Heart left ventricle (tissue), 16 donors: ENCODE results near the gene SEC14L1. TPM values are rescaled to one million over a fixed set of nuclear protein-coding genes. Genes with fewer than 3 reads are reported as not detected.

Source experiments
- ATAC-seq, 4 donors: fragments of 200-7000 bp; cut with Tn5 transposase; one replicate each; pipeline ENCODE4 v1.9.1; 2020 to 2022; ENCODE audit warnings: moderate library complexity in 4 of 4, mild to moderate bottlenecking in 3 of 4, moderate number of reproducible peaks in 1 of 4
- DNase-seq, 5 donors: peaks; one replicate each; pipeline ENCODE4 v3.0.0-alpha.2; 2020
- H3K27ac ChIP-seq, 12 donors: fragments of 200-600 bp; sonication (generic) in 4 of 12; one replicate each; pipeline versions ENCODE4 v1.5.0 to v1.8.0; 2016 to 2022; ENCODE audit warnings: mild to moderate bottlenecking in 2 of 12
- H3K27me3 ChIP-seq, 9 donors: fragments of 200-600 bp; sonication (generic) in 2 of 9; one replicate each; pipeline versions ENCODE4 v1.5.1 to v1.8.0; 2016 to 2022; ENCODE audit warnings: mild to moderate bottlenecking in 3 of 9
- H3K36me3 ChIP-seq, 9 donors: fragments of 200-600 bp; sonication (generic) in 2 of 9; one replicate each; pipeline versions ENCODE4 v1.5.0 to v1.8.0; 2018 to 2022; ENCODE audit warnings: mild to moderate bottlenecking in 2 of 9
- H3K4me1 ChIP-seq, 12 donors: fragments of 200-600 bp; sonication (generic) in 4 of 12; one replicate each; pipeline versions ENCODE4 v1.5.0 to v1.8.0; 2016 to 2022; ENCODE audit warnings: mild to moderate bottlenecking in 3 of 12
- H3K4me3 ChIP-seq, 12 donors: fragments of 200-600 bp; sonication (generic) in 4 of 12; one replicate each; pipeline versions ENCODE4 v1.5.0 to v1.8.0; 2017 to 2022; ENCODE audit warnings: mild to moderate bottlenecking in 9 of 12, moderate library complexity in 4 of 12
- H3K9me3 ChIP-seq, 12 donors: fragments of 200-600 bp; sonication (generic) in 4 of 12; one replicate each; pipeline versions ENCODE4 v1.5.0 to v1.8.0; 2016 to 2022; ENCODE audit warnings: mild to moderate bottlenecking in 1 of 12
- CTCF ChIP-seq, 12 donors: fragments of 200-600 bp; sonication (generic) in 4 of 12; IDR thresholded peaks; one replicate each; pipeline versions ENCODE4 v1.5.0 to v1.8.0; 2018 to 2022; ENCODE audit warnings: antibody characterized with exemption in 12 of 12, mild to moderate bottlenecking in 5 of 12
- POLR2A ChIP-seq, 2 donors: fragments of 450-650 bp; IDR thresholded peaks; one replicate each; pipeline ENCODE4 v1.6.1; 2017; ENCODE audit warnings: antibody characterized with exemption in 2 of 2, mild to moderate bottlenecking in 2 of 2, moderate library complexity in 2 of 2
- WGBS, 4 donors: extraction: QIAGEN DNeasy Blood & Tissue Kit in 2 of 4; methylation state at CpG; one replicate each; pipeline versions ENCODE4 v1.1.5 to v1.1.7; 2013 to 2018; 5-methylcytosine and 5-hydroxymethylcytosine counted together
- intact Hi-C, 10 donors: fragments of 100-400 bp; cut with DNase I; formaldehyde crosslinking; loops; one replicate each; pipeline versions ENCODE4 v1.11.1 to v1.14.2; 2022
- polyA plus RNA-seq, 2 donors: library from polyadenylated mRNA; stranded (reverse); fragments of 200-250 nt; gene quantifications; one replicate each; pipeline ENCODE4 v1.2.3, GENCODE V29; 2013
- total RNA-seq, 9 donors: library from RNA; depleted of rRNA in 2 of 9; stranded (reverse); fragments of >200 nt in 2 of 9; fragmentation: NEBNext Ultra II Directional in 3 of 9; extraction: Animal tissue kit (Norgen Biotek cat#: 25700) in 3 of 9; gene quantifications; one replicate each; pipeline versions ENCODE4 v1.1.0 to v1.2.4, GENCODE V29; 2016 to 2023
- donor health status: ischemic (EF 13 %, LVEDD 7.1; RV severe dilation, severe dysfunction).
- donor health status: healthy with polysubstance abuse.
- donor health status: DM: no; HTN: yes; CAD: no.
- donor health status: DM: no; HTN: no; CAD: no.
- donor health status: ischemic (EF 25% LVEDD 6.9; RV normal size, moderate dysfunction).
- donor health status: ischemic (EF 25% LVEDD 5.7; RV mildly dilated, moderate dysfunction).
- donor health status: healthy.
- donor health status: DM: yes; HTN: yes; CAD: no.
- donor health status: ischemic (EF 35%, LVEDD 5.7; RV mildly dilated, moderate dysfunction).
- donor health status: nonischemic (EF 11% LVEDD 7.7; RV severe dilation, severe dysfunction).
- donor health status: DM: yes; HTN: yes; CAD: no.
- donor health status: PGD.
- donor health status: ischemic (EF 29% LVEDD 5.4; RV normal size, mild dysfunction).
- donor health status: nonischemic (EF 23%, LVEDD 6.1; RV moderate dilation, normal function).

The SEC14L1 gene
- total and polyA plus RNA-seq, 11 donors = 26.6 to 116 (median 53.7) TPM

- Histone ChIP-seq H3K9me3 (no peaks in the 10 kb centered on the region), H3K27ac (peak overlapping the region; percentile 76 to 96 (median 87)), H3K36me3 (no peaks in the 10 kb centered on the region), H3K4me3 (peak overlapping the region in 9 of 12 donors; percentile 9 to 44 (median 33)), H3K4me1 (peaks cover 0 to 79% (median 31%) of the 10 kb centered on the region in 12 donors), H3K27me3 (no peaks in the 10 kb centered on the region)
- intact Hi-C loops = no loop called here
- 64 to 87% (median 77%) methylated on average over 9 of the region's 9 CpGs for WGBS, 4 donors
- no peak for DNase-seq
- TF ChIP-seq POLR2A (IDR thresholded peaks at IDR 0.05) = no peak
- TF ChIP-seq CTCF (IDR thresholded peaks at IDR 0.05) = no peak
- ATAC-seq = no peak
Observed at GRCh38 chr17:77130525-77130924, 10.2 kb upstream of the SEC14L1 start.

- peak overlapping the region; percentile 76 to 96 (median 87) for H3K27ac ChIP-seq
- intact Hi-C loops = no loop called here
- H3K36me3 ChIP-seq = no peaks in the 10 kb centered on the region
- H3K27me3 ChIP-seq = no peaks in the 10 kb centered on the region
- peak overlapping the region in 5 of 12 donors; percentile 13 to 41 (median 33) for H3K4me3 ChIP-seq
- no peak for TF ChIP-seq CTCF (IDR thresholded peaks at IDR 0.05)
- no peak for TF ChIP-seq POLR2A (IDR thresholded peaks at IDR 0.05)
- ATAC-seq = peak in 1 of 4 donors; percentile 12
- peaks cover 0 to 69% (median 22%) of the 10 kb centered on the region in 12 donors for H3K4me1 ChIP-seq
- H3K9me3 ChIP-seq = peaks cover 0 to 6% (median 0%) of the 10 kb centered on the region in 12 donors
- DNase-seq = peak in 1 of 5 donors; percentile 37
- 37 to 49% (median 39%) methylated on average over 5 of the region's 5 CpGs for WGBS, 4 donors
Observed at GRCh38 chr17:77131904-77132303, 8.9 kb upstream of the SEC14L1 start.

GRCh38 chr17:77132411-77133086 is 8.2 kb upstream of the SEC14L1 start:
- Histone ChIP-seq H3K4me3 (peak overlapping the region in 4 of 12 donors; percentile 15 to 41 (median 36)), H3K9me3 (peaks cover 0 to 13% (median 0%) of the 10 kb centered on the region in 12 donors), H3K36me3 (no peaks in the 10 kb centered on the region), H3K27ac (peak overlapping the region; percentile 58 to 93 (median 85)), H3K27me3 (no peaks in the 10 kb centered on the region), H3K4me1 (peaks cover 0 to 63% (median 18%) of the 10 kb centered on the region in 12 donors)
- TF ChIP-seq CTCF (IDR thresholded peaks at IDR 0.05) (no peak), POLR2A (IDR thresholded peaks at IDR 0.05) (no peak)
- ATAC-seq (no peak), DNase-seq (no peak)
- 71 to 85% (median 82%) methylated on average over 9 of the region's 9 CpGs for WGBS, 4 donors
- intact Hi-C loops = no loop called here

- peaks cover 0 to 56% (median 18%) of the 10 kb centered on the region in 12 donors for H3K4me1 ChIP-seq
- DNase-seq = no peak
- 83 to 94% (median 93%) methylated on average over 11 to 15 of the region's 15 CpGs for WGBS, 4 donors
- H3K27ac ChIP-seq = peak overlapping the region; percentile 58 to 93 (median 85)
- TF ChIP-seq CTCF (IDR thresholded peaks at IDR 0.05) (no peak), POLR2A (IDR thresholded peaks at IDR 0.05) (no peak)
- H3K36me3 ChIP-seq = no peaks in the 10 kb centered on the region
- intact Hi-C loops = no loop called here
- H3K9me3 ChIP-seq = peaks cover 0 to 15% (median 0%) of the 10 kb centered on the region in 12 donors
- H3K4me3 ChIP-seq = peak overlapping the region in 3 of 12 donors; percentile 15 to 39 (median 26)
- no peaks in the 10 kb centered on the region for H3K27me3 ChIP-seq
- ATAC-seq = no peak
Observed at GRCh38 chr17:77133087-77133638, 7.6 kb upstream of the SEC14L1 start.
